HG03354 (cell line): ENCODE results near the gene MACROD2.

Experiments used
- ATAC-seq: cut with Tn5 transposase; IDR thresholded peaks from one replicate; pipeline ENCODE4 v1.9.1; 2021; ENCODE audit warnings: mild to moderate bottlenecking; ENCODE audit not compliant: unreplicated experiment, poor library complexity, severe bottlenecking

MACROD2 gene

DNA sequence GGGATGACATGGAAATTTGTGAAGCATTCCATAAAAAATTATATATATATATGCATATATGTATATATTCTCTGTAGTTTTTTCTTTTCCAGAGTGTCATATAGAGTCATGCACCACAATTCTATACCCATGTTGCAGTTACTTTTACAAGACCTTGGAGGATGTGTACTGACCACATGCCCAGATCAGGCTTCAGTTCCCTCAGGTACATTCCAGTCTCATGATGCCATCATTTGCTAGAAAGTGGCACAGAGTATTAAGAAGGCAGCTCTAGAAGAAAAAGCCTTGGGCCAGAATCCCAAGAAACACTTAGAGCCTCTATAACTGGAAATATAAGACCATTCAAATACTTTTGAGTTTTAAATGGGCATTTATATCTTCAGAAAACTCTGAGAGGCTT lies 1027.6 kb downstream of the MACROD2 start:
- no peak for ATAC-seq

DNA sequence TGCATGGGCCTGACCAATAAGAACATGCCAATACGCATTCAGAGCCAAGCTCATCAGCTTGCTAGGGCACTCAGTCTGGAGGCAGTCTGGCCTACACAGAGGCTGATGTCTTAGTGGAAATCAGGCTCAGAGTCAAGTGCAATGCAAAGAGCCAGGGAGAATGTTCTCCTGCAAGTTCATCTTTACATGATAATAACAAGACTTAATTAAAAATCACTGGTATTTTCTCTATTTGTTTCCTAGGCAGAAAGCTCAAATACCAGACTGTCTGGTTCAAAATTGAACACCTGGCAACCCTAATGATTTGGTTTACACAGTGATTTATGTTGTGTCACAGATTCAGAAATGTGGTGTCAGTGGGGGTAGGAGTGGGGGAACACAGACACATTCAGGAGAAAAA lies 1031.4 kb downstream of the MACROD2 start:
- ATAC-seq, result no peak

DNA sequence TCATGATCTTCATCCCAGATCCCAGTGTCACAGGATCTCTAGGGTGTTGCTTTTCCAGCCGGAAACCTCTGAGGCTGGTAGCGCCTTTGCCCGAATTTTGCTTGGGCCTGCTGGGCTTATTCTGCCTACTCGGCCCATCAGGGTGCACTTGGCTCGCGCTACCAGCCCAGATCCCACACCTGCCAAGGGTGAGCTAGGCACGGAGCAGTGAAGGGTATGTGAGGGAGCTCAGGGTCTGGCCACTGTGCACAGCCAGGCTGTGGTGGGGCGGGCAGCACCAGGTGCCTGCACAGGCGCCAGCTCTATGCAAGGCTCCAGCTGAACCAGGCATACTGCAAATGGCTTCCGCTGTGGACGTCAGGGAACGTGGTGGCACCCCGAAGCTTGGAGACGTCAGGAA lies 1035.5 kb downstream of the MACROD2 start:
- no peak for ATAC-seq

DNA sequence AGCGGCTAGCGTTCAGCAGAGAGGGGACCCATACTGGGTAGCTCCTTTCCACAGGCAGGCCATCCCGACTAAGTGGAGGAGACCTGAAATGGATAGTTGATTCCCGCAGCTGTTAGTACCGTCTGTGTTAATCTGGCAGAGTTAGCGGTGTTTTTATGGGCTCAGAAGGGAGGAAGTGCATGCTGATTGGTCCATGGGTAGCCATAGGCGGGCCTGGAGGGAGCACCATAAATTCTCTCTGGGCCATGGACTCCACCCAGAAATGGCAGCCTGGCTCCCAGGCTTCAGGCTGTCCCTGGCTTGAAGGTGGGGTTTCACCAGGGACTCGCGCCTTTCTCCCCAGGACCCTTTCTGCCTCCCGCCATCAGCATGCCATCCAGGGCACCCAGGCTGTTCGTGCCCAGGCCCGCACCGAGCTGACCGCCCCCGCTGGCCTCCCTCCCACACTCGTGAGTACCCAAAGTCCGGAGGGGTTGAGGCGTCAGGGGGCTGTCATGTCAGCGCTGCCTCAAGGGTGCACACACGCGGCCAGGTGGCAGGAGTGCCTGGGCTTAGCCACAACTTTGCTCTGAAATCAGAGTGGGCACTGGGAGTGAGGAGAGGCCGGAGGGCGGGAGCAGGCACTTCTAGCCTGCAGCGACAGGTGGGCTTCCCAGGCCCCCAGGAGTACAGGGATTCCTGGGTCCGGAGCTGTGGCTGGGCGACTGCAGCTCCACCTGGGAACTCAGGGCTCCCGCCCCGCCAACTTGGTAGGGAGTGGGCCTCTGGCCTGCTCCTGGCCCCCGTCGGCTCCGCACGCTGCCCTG lies 1036.4 kb downstream of the MACROD2 start:
- ATAC-seq, result no peak

DNA sequence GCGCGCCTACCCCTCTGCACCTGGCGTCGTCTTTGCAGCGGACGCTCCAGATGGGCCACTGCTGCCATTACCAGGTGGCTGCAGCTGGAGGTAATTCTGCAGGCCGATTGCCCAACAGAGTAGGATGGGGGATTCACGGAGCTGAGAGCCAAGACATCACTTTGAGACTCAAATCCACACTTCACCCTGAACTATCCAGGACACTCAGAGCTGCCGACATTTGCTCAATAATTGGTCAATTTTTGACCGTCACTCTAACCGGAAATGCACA lies 1037.0 kb downstream of the MACROD2 start:
- no peak for ATAC-seq

DNA sequence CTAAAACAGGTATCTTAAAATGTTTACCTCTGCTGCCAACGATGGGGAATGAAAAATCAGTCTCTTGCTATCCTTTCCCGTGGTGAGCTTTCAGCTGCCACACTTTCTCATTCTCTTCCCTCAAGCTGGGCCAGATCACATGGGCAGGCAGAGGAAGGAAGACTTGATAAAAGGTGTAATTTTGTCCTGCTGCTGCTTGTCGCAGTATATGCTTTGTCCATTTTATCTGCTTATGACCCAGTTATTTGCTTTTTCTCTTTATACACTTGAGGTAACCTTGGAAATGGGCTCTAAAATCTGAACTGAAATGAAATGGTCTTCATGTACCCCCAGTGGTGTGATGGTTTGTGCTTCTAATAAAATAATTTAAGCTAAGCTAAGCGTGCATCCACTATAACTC lies 1038.0 kb downstream of the MACROD2 start:
- ATAC-seq, result no peak

DNA sequence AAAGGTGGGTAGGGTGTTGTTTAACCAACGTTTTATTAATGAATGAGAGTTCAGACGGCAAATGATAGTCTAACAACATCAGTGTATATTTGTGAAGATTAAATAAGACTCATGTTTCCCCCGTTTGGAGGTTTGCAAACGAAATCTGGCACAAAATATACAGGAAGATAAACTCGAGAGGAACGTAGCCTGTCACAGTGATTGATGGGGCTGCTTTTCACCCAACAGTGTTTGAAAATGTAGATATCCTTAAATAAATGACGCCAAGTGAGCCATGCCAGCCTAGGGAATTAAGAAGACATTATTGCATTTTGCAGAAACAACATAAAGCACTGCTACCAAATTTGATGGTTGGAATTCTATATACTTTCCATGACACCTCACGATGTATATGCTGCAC lies 1038.6 kb downstream of the MACROD2 start:
- ATAC-seq, result no peak

DNA sequence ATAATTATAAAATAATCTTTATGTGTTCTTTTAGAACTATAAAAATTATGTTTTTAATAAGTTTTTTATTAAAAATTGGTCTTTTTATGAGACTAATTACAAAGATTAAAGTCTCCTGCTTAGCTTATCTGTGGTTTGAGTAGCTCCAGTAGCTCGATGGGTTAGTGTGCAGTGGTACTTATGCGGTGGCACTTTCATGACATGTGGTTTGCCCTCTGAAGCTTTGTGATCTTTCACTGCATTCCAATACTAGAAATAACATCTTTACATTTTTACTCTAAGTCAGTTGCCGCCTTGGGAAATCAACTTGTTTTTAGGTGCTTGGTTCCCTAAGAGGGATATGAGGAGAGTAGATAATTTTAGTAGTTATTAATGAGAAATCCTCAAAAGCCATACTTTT lies 1041.6 kb downstream of the MACROD2 start:
- ATAC-seq, result no peak

DNA sequence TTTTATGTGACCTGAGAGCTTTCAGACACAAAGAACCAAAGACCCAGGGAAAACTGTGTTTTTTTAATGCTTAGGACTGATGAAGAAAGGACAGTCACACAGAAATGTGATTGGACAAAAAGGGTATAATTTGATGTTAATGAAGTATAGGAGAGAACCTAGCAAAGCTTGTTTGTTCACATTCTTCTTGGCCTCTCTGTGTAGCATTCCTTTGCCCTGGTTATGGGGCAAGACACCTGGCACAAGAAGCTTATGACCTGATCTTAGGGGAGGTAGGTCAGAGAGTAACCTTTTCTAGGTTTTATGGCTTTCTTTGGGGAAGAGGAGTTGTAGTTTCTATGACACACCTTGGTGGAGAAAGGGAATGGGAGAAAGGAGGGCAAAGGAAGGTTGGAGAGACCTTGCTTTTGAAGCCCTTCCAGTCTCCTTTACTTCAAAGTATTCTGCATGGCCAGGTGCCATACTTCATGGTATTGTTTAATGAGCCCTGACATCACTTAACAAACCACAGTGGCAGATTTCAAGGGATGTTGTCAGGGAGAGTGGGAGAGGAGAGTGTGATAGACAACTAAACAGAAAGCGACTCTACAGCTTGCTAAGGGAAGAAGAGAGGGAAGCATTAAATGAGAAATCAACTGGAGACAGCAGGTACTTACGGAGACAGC lies 1043.9 kb downstream of the MACROD2 start:
- ATAC-seq, result no peak

DNA sequence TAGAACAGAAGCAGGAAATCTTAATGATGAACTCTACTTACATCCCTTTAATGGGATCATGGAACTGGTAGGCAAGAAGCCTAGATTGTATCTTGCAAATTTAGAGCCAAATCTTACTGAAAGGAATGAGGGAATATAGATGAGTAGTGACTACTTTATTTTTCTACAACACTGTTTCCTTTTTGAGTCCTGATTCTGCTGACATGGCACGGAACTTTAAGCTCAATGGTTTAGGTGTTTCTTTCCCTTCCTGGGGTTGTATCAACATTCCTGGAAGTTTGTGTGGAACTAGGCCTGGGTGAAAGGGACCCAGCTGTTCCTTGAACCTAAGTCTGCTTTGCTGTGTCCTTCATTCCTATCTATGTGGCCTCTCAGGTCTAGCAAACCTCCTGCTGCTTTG lies 1047.4 kb downstream of the MACROD2 start:
- no peak for ATAC-seq

DNA sequence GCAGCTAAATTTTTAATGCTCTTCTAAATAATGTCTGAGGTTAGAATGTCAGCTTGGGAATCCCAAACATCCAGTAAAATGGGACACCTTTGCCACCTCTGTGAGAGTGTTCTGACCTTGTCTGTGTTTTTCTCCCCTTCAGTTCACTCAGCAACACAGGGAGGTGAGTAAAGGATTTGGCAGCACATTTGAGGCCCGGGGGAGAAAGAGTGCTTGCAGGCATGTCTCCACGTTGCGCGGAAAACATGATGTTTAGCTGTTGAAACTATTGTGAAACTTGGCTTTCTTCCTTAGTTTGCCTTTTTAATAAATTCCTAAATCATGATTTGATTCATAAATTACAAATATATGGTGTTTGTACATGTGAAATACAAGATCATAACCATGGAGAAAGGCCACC lies 1049.9 kb downstream of the MACROD2 start:
- no peak for ATAC-seq

DNA sequence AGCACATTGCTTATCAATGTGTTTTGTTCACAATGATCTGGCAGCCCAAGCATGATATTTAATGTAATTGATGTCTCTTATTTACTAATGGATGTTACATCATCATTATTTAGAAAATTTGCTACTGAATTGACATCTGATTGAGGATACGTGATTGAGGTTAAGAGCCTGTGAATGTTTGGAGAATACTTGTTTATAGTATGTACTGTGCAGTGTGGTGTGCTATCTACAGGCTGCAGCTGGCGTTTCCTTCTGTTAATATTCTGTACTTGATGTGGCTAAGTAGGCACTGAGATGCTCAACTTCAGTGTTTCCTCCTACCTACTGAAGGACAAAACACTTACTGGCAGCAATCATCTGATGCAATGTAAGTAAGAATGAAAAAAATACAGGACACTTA lies 1051.7 kb downstream of the MACROD2 start:
- ATAC-seq, result no peak

DNA sequence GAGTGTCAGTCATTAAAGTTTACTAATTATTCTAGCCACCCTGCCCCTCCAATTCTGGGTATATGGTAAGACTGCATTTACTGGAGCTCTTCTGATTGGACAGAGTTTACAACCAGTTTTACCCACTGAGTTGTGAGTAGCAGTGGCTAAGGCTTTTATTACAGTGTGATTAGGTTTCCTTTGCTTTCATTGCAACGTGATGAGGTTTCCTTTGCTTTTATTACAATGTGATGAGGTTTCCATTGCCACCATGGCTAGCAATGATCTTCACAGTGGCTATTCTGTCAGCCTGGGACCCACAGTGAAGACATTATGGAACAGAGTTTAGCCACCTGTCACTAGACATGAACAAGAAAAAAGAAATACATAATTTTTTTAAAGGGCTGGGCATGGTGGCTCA lies 1052.3 kb downstream of the MACROD2 start:
- no peak for ATAC-seq

DNA sequence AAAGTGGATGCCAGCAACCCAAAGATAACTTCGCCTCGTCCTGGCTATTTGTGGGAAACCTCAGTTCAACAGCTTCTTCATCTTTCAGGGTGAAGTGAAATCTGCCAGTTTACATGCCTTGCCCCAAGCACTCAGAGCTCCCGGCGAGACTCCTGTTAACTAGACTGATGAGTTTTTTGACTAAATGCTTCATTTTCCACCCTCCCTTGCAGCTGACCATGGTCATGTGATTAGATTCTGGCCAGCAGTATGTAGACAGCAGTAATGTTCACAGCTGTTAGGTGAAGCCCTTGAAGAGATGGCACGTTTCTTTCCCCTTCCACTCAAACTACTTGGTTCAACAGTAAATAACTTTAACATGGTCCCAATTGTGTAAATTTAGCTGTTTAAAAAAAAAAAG lies 1060.9 kb downstream of the MACROD2 start:
- ATAC-seq, result no peak

DNA sequence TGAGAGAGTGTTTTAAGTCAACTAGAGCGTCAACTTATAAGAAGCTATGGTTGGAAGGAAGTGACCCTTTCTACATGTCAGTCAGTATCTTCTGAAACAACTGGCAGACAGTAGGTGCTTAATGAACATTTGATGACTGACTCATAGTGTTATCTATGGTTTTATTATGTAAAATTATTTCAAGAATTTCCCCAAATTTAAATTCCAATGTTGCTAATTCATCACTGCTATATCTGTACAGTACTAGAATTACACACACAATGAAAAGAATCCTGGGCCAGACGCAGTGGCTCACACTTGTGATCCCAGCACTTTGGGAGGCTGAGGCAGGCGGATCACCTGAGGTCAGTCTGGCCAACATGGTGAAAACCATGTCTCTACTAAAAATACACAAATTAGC lies 1063.5 kb downstream of the MACROD2 start:
- no peak for ATAC-seq

DNA sequence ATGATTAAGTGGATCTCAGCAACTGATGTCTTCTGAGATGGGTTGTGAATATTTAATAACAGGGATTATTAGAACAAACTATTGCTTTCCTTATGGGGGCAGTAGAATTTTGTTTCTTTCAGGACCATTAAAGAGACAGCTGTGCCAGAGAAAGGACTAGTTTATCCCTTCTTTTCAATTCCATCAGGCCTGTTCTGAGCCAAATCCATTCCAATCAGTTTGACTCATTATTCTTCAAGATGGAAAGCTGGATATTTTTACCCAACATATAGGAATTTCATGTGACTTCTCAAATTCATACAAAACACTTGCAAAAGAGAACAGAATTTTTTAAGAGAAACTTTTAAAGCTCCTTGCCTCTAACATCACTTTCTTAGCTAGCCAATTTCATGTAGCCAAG lies 1064.1 kb downstream of the MACROD2 start:
- no peak for ATAC-seq

DNA sequence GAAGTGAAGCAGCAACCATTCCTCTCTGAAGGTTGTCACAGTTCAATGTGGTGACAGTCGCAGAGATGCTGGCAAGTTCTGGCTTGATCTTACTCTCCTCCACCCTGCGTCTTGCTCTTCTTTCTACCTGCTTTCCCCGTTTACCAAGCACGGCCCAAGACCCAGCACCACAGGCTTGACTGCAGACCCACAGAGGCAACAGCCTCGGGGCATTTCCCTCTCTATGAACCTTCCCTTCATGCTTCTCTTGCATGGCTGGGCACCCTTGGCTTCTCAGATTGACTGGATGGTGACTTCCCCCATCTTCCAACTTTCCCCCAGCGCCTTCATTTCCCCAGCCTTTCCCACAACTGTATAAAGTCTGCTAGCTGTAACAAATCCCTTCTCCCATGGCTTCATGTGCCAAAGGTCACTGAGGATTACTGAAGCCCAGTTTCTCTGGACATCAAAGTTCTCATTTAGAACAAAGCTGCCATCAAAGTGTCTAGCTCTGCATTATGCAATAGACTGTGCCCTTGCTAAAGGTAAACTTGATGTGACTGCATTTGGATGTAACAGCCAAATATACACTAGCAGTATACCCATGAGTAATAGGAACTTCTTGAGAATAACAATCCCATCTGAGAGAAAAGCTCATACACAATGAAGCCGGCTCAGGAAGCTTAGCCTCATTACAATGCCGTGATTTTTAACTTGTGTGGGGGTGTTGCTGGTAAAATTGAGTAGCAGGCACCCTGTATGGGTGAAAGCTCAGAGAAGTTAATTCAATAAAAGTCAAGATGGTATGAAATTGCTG lies 1065.1 kb downstream of the MACROD2 start:
- ATAC-seq, result no peak

DNA sequence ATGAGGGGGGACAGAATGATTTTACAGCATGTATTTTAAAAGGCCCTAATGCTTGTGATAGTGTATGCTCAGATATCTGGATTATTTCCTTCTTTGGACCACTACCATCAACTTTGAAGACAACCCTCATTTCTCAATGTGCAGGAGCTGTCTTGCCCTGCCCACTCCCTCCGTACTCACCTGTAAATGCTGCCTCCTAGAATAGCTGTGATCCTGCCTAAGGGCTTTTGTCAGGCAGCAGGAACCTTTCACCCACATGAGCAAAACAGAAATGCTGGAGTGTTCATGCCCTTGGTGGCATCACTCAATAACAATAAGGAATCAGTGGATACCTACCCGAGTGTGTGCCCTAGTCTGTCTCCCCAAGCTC lies 1065.7 kb downstream of the MACROD2 start:
- no peak for ATAC-seq

DNA sequence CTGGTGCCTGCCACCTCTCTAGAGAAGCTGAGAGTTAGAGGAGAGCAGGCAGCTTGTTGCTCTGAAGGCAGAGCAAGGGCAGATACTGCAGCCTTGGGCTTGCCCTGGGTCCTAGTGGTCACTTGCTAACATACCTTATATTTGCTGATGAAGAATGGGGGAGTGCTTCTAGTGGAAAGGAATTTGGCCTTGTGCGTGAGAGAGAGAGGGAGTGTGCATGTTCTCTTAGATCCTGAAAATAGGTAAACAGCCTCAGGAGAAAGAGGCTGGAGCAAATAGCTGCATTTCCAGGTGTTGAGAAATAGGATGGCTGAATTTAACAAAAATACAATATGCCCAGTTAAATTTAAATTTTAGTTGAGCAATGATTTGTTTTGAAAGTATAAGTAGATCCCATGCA lies 1066.6 kb downstream of the MACROD2 start:
- ATAC-seq, result no peak

DNA sequence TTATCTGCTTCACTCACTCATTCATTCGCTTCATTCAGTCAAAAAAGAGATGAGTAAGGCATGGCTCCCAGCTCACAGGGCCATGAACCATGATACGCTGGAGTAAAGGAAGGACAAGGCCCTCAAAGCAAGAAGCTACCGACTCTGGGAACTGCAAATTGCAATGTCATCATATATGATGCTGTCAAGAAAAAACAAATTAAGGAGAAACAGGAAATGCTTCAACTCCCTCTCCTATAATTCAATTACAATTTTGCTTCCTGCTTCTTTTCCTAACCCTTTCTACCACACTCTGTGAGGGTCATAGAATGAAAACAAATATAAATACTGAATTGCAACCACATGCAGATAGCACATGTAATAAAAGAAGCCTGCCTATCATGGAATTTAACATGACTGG lies 1067.8 kb downstream of the MACROD2 start:
- ATAC-seq, result no peak

DNA sequence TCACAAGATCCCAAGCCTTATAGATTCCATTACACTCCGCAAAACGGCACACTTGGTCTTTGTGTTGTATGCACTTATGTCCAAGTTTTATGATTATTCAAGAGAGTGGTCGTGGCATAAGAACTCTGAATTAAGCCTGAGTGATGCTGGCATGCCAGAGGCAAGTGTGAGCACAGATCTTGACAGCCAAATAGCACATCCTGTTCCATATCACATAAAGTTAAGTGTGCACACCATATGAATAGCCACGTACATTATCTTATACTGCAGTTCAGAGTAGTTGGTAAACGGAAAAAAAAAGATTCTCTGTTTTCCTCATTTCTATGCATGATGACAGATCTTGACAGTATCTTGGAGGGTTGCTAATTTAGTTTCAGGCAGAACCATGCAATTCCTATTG lies 1069.4 kb downstream of the MACROD2 start:
- ATAC-seq, result no peak
